T-helper 9 cell (primary cell): ENCODE measurements around the gene GRIPAP1.

ENCODE experiments used
- DNase-seq: peaks from one replicate; pipeline ENCODE4 v3.0.0-alpha.2; 2020
- total RNA-seq, 2 donors: gene quantifications; one replicate each; lab custom pipeline; 2026; lab: John Stamatoyannopoulos, UW

Gene GRIPAP1, protein sequence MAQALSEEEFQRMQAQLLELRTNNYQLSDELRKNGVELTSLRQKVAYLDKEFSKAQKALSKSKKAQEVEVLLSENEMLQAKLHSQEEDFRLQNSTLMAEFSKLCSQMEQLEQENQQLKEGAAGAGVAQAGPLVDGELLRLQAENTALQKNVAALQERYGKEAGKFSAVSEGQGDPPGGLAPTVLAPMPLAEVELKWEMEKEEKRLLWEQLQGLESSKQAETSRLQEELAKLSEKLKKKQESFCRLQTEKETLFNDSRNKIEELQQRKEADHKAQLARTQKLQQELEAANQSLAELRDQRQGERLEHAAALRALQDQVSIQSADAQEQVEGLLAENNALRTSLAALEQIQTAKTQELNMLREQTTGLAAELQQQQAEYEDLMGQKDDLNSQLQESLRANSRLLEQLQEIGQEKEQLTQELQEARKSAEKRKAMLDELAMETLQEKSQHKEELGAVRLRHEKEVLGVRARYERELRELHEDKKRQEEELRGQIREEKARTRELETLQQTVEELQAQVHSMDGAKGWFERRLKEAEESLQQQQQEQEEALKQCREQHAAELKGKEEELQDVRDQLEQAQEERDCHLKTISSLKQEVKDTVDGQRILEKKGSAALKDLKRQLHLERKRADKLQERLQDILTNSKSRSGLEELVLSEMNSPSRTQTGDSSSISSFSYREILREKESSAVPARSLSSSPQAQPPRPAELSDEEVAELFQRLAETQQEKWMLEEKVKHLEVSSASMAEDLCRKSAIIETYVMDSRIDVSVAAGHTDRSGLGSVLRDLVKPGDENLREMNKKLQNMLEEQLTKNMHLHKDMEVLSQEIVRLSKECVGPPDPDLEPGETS
- total RNA-seq, result 93.2 to 109 reads per million in 2 donors

DNA sequence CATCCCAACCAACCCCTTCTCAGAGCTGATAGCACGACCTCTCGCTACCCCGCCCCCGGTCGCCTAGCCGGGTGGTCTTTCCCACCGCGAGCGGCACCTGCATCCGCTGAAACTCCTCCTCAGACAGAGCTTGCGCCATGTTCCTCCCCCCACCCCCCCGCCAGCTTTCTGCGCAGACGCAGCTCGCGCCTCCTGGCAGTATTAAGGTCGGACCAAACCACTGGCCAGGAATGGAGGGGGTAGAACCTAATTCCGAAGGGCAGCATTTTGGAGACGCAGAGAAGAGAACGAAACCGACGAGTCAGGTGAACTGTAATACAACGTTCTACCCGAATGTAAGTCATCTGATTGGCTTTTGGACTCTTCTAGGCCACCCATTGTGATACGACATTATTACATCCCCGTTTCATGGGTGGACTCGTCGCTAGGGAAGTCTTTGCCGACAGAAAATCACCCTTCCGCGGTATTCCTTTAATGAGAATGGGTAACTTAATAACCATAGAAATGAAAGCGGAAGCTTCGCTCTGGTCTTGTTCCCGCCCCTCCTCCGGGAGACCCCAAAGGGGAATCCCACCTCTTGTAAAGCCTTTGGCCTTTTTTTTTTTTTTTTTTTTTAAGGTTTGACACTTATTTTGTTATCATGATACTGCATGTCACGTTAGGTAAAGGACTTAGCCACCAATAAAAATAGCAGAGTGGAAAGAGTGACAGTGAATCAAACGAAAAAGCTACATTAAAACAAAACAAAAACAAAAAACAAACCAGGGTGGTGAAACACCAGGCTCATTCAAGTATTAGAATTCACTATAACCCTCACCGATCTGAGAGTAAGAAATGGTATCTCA is at the start of gene GRIPAP1:
Gene GRIPAP1, minus strand, starts transcription at position 174 of the 845 bp plus-strand sequence. Its CDS starts 35 bp downstream, at position 139.
- peak; percentile 65 for DNase-seq

DNA sequence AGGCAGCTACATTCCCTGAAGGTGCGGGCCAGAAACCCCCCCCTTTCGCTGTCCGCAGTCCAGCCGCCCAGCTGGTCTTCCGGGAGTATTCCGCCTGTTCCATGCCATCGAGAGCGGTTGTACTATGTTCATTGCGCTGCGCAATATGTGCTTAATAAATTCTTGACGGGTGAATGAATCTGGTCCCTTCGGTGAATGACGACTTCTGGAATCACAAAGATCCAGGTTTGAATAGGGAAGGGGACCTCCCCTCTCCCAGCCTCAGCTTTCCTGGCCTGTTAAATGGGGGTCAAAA is 41.9 kb upstream of the GRIPAP1 start:
- no peak for DNase-seq

DNA sequence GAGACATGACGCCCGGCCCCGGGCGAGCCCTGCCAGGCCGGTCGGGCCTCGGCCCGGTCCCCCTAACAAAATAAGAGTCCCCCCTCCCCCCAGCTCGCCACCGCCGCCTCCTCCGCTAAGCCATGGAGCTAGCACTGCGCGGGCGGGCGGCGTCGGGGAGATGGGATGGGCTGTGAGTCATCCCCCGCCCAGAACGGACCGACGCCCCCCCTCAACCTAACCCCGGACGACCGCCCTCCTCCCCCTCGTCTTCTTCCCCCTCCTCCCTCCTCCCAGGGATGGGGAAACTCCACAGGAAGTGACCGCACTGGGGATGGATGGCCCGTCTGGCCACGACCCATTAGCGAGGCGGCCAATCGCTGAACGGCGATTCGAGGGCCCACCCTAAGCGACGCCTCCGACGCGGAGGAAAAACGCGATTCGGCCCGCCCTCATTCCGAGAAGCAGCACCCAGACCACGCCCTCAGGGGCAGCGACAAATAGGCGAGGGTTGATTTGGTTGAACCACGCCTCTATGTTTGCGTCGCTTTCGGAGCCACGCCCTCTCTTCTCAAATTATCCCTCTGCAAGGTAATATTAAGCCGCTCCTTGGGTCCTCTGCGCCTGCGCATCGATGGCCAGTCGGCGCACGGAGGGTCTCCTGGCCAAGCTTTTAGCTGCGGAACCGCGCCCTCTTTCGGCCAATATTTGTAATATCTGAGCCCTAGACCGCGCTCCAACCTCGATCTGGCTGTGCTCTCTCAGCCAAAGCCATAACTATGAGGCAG is 41.3 kb upstream of the GRIPAP1 start, which contains the start of gene TFE3:
Gene TFE3, minus strand, starts transcription at position 138 of the 767 bp plus-strand sequence. Its CDS starts 131 bp downstream, at position 7.
- peak; percentile 84 for DNase-seq

DNA sequence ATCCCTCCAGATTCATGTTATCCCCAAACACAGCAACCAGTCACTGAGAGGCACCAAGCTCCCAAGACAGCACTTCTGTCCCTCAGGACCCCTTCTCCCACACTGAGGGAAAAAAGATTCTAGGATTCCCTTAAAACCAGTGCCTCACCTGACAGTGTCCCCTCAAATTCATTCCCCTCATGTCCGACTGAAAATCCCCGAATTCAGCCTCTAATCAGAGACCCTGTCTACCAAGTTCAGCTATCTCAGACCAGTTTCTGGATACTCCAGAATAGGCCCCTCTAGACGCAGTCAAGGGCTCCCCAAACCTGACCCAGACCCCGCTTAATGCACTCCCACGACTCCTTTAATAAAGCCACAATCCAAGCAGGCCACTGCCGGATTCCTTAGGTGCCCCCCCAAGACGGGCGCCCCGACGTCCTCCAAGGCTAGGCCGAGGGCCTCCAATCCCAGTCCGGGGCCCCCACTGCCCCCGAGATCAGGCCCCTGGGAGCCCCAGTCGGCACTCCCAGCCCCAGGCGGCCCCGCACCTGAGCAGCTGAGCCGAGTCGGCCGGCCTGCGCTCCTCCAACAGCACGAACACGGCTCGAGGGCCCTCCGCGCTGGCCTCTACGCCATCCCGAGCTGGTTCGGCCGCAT is 40.6 kb upstream of the GRIPAP1 start:
- peak; percentile 7 for DNase-seq

DNA sequence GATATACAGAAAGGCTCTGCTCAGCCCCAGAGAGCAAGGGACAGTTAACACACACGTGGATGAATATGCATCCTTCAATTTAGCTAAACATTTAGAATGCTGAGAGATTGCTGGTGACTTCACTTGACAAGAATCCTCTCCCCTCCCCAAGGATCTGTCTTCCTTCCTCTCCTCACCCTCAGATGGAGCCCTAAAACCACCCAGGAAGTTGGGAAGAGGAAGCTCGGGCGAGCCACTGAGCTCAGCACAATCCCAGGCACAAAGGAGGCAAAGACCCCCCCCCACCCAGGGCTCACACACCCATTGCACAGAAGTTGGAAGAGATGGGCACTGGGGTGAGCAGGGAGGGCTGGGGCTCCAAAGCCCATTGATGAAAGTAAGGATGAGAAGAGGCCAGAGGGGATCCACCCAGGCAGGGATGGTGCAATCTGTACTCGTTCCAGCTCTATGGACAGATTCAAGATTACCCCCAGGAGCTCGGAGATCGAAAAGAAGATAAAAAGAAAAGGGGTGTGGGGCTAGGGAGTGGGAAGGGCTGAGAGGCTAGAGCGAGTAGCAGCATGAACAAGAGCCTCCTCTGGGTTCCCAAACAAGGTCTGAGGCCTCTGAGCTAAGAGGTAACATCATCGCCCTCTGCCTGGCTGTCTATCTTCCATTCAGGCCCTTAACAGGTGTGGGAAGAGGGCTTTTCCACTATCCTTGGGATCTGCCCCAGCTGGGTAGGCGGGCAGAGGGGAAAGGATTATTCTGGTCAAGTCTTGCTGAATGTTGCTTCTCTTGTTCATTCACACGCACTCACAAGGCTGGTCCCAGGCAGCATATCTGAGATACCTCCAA is 39.9 kb upstream of the GRIPAP1 start:
- DNase-seq, result no peak

DNA sequence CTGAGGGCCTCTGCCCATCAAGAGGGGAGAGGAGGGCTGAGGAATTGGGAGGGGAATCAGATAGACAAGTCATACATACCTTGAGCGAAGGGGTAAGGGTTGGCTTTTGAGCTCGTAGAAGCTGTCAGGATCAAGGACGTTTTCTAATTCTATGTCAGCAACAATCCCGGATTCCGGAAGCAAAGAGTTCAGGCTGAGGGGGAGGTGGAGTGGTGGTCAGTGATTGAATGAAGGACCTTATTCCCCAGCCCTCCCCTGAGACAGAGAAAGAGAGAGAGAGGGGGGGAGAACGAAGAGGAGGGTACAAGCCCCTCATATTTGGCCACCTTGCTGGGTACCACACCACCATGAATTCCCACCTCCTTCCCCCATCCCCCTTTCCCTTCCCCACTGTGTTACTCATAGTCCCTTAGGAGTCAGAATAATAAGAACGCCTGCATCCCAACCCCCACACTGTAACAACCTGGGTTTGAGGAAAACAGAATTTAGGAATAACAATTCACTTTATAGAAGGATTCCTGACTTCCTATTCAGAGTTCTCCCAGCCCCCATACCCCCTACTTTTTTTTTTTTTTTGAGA is 38.4 kb upstream of the GRIPAP1 start:
- DNase-seq, result no peak

DNA sequence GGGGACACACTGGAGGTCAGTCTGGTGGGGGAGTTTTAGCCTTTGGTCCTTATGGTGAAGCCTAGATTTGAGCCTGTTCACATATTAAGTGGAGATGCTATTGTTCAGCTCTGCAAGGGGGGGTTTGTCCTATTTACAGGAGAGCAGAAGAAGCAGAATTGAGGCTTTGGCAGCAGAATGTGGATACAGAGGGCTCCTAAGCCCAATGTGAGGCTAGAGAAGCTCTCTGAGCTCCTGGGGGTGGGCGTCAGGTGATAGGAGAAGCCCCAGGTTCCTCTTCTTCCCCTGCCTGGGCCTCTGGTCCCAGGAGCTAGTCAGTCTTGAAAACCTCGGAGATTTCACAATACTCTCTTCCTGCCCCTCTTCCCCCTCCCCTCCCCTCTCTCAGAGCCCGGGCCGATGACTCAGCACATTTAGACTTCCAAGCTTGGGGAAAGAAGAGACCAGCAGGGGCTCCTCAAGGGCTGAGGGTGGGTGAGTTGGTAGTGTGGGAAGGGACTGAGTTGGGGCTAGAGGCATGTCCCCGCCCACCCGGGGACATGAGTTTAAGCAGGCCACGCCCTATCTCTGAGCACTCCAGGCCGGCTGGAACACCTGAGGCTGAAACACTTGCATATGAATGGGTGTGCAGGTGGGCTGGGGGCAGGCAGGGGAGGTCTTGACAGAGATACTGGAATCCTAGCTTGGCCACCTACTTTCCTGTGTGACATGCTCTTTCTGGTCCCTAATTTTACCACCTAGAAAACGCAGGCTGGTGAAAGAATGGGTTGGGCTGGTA is 37.7 kb upstream of the GRIPAP1 start:
- DNase-seq, result peak; percentile 24

DNA sequence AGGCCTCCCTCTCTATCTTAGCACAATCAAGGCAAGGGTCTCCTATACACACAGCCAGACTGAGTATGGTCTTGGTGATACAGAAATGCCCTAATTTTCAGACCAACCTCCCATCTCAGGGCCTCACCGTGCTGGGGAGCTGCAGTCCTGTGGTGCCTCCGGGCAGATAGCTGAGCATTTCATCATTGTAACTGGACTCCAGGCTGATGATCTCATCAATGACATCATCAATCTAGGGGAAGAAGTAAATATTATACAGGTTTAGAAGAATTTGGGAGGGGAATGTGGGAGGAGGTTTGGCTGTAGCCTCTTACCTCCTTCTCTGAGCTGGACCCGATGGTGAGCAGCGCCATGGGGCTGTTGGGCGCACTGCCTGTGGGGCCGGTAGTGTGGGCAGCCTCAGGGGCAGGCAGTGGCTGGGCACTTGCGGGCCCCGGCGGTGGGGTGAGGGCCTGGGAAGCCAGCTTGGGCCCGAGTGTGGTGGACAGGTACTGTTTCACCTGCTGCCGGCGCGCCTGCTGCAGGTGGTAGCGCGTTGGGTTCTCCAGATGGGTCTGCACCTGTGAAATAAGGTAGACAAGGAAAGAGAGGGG is 35.9 kb upstream of the GRIPAP1 start:
- no peak for DNase-seq

DNA sequence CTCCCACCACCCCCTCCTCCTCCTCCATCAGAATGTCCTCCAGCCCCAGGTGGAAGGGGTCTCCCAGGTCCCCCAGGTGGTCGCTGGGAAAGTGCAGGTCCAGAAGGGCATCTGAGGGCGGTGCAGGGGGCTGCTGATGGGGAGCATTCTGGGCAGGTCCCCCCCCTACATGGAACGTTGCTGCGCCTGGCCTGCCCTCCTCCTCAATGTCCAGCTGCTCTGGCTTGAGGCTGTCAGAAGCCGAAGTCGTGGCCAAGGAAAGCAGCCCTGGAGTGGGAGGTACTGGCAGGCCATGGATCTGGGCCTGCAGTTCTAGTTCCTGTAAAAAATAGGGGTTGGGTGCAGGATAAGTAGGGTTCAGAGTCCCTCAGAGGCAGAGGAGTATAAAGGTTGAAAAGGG is 28.2 kb upstream of the GRIPAP1 start:
- DNase-seq, result no peak

DNA sequence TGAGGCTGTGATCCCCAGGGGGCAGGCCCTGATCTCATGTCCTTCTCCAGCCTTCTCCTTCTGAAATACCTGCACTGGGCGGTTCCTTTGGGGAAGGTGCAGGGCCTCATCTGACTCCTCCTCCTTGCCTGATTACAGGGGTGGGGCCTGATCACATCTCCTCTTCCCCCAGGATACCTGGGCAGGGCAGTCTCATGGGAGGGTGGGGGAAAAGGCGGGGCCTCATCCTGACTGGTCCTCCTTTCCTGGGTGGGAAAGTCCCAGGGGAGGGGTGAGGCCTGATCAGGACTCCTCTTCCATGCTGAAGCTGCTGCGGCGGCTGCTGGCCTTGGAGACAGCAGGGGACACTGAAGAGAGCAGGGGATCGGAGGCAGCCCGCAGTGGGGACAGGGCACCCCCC is 27.8 kb upstream of the GRIPAP1 start:
- no peak for DNase-seq

DNA sequence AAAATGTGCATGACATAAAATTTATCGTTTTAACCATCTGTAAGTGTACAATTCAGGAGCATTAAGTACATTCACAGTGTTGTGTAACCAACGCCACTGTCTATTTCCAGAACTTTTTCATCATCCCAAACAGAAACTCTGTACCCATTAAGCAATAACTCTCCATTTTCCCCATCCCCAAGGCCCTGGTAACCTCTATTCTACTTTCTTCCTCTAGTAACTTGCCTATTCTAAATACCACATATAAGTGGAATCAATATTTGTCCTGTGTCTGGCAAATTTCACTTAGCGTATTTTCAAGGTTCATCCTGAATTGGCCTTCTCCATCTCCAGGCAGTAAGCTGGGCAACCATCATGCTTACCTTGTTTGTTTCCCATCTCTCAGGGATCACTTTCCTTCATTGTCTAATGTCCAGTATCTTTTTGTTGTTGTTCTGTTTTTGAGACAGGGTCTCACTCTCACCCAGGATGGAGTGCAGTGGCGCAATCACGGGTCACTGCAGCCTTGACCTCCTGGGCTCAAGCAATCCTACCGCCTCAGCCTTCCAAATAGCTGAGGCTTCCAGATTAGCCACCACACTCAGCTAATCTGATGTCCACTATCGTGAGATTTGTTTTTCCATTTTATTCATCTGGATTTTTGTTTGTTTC is 17.7 kb upstream of the GRIPAP1 start:
- DNase-seq, result no peak

DNA sequence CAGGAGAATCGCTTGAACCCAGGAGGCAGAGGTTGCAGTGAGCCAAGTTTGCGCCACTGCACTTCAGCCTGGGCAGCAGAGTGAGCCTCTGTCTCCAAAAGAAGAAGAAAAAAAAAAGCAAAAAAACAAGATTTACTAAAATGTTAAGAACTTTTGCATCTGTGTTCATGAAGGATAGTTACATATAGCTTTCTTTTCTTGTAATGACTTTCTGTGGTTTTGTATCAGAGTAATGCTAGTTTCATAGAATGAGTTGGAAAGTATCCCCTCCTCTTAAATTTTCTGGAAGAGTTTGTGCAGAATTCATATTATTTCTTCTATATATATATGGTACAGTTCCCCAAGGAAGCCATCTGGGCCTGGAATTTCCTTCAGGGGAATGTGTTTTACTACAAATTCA is 17.0 kb upstream of the GRIPAP1 start:
- no peak for DNase-seq

DNA sequence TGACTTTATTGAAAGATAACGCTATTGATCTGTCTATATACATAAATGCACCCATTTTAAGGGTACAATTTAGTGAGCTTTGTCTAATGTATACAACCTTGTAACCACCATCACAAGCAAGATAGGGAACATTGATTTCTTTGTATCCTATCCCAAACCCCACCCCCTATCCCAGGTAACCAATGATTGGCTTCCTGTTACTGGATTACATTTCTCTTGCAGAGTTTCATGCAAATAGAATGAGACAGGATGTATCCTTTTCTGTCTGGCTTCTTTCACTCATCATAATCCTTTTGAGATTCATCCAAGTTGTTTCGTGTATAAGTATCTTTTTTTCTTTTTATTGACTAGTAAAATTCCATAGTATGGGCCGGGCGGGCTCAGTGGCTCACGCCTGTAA is 1.6 kb upstream of the GRIPAP1 start:
- no peak for DNase-seq

DNA sequence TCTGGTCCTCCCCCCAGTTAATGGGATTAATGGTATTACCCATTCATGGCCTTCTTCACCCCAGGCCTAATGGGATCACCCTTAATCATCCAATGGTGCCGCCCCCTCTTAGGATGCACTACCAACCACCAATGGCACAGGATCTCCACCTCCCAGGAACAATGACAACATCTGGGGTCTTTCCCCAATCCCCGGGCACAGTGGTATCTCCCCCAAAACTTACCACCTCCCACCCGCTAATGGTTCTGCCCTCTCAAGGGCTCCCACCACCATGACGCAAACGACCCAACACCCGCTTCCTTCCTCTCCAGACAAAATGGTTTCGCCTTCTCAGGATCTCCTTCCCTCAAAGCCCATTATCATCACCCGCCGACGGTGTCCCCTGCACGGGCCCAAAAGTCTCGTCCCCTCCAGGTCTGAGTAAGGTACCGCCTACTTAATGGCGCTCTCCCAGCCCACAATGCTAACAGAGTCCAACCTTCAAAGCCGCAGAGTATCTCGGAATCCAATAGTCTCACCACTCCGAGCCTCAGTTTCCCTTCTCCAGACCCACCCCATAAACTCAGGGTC is 458 bp downstream of the GRIPAP1 start:
- peak; percentile 49 for DNase-seq

DNA sequence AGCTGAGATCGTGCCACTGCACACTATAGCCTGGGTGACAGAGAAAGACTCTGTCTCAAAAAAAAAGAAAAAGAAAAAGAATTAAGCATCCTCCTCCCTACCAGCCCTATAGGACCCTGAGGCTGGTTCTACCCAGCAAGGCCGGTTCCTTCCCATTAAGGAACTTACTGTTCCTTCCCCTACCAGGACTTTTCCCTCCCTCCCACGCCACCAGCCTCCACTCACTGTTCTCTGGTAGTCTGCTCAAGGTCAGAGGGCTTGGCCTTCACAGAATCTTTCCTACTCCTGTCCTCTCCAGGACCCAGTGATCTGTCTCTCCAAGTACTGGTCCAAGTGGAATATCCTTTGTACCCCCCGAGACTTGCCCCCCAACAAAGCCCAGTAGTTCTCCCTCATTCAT is 1.4 kb downstream of the GRIPAP1 start:
- DNase-seq, result no peak

DNA sequence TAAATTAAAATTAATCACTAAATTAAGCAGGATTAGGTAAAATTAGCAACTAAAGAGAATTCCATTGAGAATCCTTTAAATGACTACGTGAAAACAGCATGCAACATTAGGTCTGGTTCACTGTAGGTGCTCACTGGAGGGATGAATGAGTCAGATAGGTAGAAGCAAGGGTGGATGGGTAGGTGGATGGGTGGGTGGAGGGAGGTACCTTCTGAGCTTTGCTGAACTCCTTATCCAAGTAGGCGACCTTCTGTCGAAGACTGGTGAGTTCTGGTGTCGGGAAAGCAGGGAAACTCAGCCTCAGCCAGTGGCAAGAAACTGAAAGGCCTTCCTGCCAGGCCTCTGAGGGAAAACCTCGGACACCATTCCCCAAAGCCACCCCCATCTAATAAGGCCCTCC is 3.0 kb downstream of the GRIPAP1 start:
- no peak for DNase-seq

DNA sequence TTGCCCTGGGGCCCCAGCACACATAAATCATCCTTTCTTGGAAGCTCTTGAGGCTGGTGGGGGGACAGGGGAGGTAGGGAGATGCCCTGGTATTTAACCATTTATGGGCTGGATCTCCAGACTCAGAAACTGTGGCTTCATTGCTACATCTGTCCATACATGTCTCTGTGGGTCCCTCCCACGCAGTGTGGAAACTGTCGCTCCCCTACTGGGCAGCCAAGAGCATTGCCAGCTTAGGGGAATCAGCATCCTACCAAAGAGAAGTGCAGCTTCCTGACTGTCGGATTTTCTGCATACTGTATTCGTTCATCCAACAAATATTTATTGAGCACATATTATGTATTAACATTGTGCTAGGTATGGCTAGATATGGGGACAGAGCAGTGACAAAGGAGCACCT is 3.7 kb downstream of the GRIPAP1 start:
- no peak for DNase-seq

DNA sequence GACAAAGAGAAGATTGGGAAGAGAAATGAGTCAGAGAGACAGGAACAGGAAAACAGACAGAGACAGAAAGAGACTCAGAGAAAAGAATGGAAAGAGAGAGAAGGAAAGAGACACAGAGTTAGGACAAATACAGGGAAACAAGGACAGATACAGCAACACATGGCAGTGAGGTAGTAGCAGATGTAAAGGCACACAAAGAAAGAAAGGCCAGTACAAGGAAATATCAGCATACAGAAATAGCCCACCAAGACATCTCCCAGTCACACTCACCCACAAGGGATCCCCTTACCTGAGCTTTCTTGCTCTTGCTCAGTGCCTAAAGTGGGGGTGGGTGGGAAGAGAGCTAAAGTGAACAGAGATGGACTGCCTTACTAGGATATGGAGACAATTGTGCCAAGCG is 4.2 kb downstream of the GRIPAP1 start:
- no peak for DNase-seq
